Fibroblast of upper back skin (primary cell): ENCODE measurements around the gene ITSN1.
"Not testable (repeated sequence)": the region's sequence is repeated elsewhere in the genome, so short reads cannot be mapped to it uniquely, and the experiment has no call there.

Source experiments
- DNase-seq: peaks from one replicate; pipeline ENCODE4 v3.0.0-alpha.2; 2013

ITSN1 gene

GRCh38 chr21:33642027-33642895 is at the start of gene ITSN1:
ITSN1 (plus strand) TSS chr21:33642501; CDS start chr21:33718829, 76,328 bp downstream.
- peak; percentile 100 for DNase-seq

GRCh38 chr21:33598051-33598450 is 44.2 kb upstream of the ITSN1 start:
- DNase-seq, result no peak

GRCh38 chr21:33608559-33608958 is 33.7 kb upstream of the ITSN1 start:
- peak; percentile 19 for DNase-seq

DNA sequence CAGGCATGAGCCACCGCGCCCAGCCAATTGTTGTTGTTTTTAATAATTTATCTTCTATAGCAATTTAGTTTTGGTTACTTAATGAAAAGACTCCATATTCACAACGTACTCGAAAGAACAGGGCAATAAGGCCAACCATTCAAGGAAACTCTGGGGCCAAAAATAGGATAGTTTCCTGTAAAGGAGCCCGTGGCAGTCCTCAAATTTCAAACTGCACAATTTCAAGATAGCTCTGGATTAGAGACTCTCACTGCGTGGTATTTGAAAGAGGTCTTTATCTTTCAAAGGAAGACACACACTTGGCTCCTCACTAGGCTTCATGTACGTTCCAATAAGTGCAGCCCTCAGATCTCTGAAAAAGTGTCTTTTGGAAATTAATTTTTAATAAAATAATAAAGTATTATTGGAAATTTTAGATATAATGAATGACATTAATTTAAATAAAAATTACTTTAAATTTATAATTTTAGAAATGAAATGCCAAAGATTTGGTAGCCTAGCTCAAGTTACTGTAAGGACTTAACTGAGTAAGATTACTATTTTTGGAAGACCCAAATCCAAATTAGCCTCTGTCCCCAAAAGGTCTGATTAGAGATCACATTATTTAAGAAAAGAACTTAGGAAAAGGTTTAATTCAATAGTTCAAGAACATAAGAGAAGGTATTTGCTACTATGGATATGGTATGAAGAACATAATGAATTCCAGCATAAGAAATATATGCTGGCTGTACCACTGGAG is 31.1 kb upstream of the ITSN1 start:
- DNase-seq, result no peak

GRCh38 chr21:33617565-33617964 is 24.7 kb upstream of the ITSN1 start:
- DNase-seq, result not testable (repeated sequence)

GRCh38 chr21:33618407-33618806 is 23.9 kb upstream of the ITSN1 start:
- DNase-seq, result no peak

- DNase-seq, result no peak
These were observed 22.6 kb upstream of the ITSN1 start for GRCh38 chr21:33619726-33620125.

DNA sequence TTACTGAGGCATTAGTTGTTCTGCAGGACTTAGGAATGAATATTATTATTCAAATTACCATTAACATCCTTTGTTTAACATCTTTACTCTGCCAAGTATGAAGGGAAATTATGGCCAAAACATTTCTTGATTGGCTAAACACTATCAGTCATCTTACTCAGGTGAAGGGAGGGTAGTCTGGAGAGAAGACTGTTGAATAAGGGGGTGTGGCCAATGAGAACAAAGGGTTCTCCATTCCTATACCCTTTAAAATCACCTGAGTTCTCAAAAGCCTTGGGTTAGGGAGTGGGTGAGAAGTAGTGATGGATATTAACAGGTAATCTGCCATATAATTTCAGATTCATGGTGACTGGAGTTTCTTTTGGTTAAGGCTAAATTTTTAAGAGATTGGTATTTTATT is 20.0 kb upstream of the ITSN1 start:
- DNase-seq, result no peak

- DNase-seq, result not testable (repeated sequence)
These were observed 16.1 kb upstream of the ITSN1 start for GRCh38 chr21:33626151-33626550.

DNA sequence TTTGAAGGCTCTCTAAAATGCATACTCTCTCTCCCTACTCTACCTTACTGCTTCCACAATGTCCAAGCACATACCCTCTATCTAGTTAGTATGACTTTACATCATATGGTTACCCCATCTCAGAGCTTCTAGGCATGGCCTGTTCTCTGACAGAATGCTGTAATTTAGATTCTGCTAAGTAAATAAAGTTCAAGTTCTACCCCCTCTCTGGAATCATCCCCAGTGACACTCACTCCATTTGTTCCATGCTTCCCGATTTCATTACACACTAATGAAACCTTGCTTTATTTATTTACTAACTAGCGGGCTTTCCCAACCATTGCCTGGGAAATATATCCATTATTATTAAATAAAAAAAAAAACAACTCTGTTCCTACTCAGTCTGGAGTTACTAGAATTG is 8.0 kb upstream of the ITSN1 start:
- no peak for DNase-seq

DNA sequence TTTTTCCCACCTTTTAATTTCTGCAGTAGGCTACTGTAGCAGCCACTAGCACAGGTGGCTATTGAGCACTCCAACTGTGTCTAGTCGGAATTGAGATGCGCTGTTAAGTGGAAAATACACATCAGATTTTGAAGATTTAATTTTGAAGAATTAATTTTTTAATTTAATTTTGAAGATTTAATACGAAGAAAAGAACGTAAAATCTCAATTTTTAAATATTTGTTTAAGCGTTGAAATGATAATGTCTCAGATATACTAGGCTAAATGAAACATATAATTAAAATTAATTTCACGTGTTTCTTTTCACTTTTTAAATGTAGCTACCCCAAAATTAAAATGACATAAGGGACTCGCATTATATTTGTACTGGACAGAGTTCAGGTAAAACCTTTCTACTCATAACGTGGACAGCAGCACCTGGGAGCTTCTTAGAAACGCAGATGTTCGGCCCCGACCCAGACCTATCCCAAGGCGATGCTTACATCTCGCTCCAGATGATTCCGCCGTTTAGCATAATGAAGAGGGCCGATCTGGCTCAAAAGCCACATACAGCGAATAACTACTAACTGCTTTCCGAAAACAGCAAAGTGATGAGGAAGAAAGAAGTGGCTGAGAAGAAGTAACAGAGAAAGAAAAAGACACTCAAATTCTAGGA is 1.5 kb upstream of the ITSN1 start:
- DNase-seq, result peak; percentile 10

DNA sequence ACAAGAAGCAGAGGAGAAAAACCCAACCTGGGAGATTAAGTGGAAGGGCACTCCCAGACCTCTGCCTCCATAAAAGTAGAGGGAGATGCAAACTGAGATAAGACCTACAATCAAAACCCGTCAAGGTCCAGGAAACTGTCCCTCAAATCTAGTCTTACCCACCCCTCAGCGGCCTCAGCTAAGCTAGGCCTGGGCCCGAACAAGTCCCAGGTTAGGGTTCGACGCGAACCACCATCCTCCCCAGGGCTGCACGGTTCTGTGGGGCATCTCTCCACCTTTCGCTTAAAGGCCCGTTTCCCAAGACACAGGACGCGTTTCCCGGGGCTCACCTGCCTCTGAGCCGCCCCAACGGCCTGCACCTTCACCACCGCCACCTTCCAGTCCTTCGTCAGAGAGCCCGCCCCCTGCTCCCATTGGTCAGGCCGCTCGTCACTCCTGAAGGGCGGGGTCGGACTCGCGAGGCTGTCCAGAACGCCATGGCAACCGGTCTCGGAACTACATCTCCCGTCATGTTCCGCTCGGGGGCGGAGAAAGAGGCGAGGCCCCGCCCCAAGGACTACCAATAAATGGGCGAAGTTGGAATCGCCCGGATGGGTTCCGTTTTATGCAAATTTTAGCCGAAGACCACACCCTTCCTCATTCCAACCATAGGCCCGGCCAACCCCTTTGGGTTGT is 812 bp upstream of the ITSN1 start, which contains the start of gene CRYZL1:
TSS of gene CRYZL1 (minus strand) at position 390 of the 675 bp plus-strand sequence. CDS start 10,190 bp downstream, outside the sequence.
- peak; percentile 100 for DNase-seq

GRCh38 chr21:33642896-33643657 is 776 bp downstream of the ITSN1 start:
- peak; percentile 16 for DNase-seq

- no peak for DNase-seq
These were observed 1.5 kb downstream of the ITSN1 start for GRCh38 chr21:33643658-33644311.

- peak; percentile 50 for DNase-seq
These were observed 2.2 kb downstream of the ITSN1 start for GRCh38 chr21:33644383-33645074.

GRCh38 chr21:33645730-33646129 is 3.4 kb downstream of the ITSN1 start:
- no peak for DNase-seq

GRCh38 chr21:33647587-33647986 is 5.3 kb downstream of the ITSN1 start:
- DNase-seq, result no peak

DNA sequence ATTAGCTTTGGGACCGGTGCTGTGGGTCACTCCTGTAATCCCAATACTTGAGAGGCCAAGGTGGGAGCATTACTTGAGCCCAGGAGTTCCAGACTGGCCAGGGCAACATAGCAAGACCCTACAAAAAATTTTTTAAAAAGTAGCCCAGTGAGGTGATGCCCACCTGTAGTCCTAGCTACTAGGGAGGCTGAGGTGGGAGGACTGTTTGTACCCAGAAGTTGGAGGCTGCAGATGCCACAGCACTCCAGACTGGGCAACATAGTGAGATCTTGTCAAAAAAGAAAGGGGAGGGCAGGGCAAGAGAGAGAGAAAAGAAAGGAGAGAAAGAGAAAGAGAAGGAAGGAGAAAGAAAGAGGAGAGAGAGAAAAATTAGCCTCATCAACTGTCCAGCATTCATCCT is 6.3 kb downstream of the ITSN1 start:
- no peak for DNase-seq

DNA sequence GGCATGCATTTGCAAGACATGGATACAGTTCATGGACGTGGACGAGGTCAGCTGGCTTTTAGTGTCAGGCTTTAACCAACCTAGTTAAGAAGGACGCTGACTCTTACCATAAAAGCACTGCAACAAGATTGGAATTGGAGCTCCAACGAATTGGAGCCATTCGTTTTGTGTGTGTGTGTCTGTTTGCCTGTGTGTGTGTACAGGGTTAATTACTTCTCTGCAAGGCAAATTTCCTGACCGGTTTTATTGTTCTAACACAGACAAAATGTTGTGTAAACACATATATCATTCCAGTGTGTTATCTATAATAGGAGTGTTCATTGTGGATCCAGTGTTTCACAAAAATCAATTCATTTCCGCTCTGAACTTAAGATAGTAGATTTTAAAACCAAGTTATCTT is 7.9 kb downstream of the ITSN1 start:
- no peak for DNase-seq

DNA sequence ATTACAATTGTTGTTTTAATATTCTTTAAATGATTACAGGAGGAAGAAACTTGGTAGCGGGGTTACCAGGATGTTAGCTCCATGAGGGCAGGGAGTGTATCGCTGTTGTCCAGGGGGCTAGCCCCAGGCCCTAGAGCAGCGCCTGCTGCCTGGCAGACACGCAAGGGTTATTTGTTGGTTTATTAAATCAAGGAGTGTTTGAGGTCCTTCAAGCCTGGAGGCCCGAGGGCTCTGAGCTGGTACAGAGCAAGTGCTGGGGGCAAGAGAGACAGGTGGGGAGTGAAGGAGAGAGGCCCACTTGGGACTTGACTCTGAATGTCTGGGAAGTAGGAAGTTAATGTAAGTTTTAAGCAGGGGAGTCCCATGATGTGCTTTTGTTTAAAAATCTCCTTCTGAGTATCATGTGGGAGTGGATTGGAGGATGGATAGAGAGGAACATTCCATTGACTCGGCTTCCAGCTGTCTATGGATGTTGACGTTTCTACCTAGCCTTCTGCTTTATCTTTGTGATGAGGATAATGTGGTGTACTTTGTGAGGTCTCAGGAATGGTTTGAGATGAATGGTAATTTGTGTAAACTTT is 8.7 kb downstream of the ITSN1 start:
- DNase-seq, result no peak
